HuH-7.5 (cell line): Measurements from ENCODE around the gene TMBIM4.
A peak's percentile ranks its signal among the peaks of the same experiment; 100 is the strongest.
"Not testable (repeated sequence)": the region's sequence is repeated elsewhere in the genome, so short reads cannot be mapped to it uniquely, and the experiment has no call there.

Source experiments
- DNase-seq: peaks from one replicate; pipeline ENCODE4 v3.0.0; 2011; ENCODE audit warnings: low spot score

The TMBIM4 gene

DNA sequence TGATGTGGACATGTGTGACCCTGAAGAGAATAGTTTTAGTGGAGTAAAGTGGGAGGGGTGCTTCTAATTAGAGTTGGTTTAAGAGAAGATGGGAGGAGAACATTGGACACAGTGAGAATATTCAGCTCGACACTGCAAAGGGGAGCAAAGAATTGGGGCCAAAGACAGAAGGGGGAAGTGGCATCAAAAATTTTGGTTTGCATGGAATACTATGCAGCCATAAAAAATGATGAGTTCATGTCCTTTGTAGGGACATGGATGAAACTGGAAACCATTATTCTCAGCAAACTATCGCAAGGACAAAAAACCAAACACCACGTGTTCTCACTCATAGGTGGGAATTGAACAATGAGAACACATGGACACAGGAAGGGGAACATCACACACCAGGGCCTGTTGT is 15.0 kb upstream of the TMBIM4 start:
- not testable (repeated sequence) for DNase-seq

DNA sequence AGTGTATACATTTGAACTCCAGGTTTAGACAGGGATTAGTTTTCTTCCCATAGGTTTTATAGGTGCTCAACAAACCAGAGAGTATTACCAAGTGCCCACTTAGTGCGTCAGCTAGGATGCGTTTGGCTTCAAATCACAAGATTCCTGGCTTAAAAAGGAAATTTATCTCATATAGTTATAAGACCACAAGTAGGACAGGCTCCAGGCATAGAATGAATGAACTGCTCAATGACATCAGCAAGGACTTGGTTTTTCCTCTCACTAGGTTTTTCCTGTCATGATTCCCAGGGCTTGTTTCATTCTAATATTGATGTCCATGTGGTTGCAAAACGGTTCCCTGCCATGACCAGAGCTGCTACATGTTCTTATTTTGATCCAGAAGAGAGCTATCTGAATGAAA is 13.2 kb upstream of the TMBIM4 start:
- DNase-seq, result no peak

DNA sequence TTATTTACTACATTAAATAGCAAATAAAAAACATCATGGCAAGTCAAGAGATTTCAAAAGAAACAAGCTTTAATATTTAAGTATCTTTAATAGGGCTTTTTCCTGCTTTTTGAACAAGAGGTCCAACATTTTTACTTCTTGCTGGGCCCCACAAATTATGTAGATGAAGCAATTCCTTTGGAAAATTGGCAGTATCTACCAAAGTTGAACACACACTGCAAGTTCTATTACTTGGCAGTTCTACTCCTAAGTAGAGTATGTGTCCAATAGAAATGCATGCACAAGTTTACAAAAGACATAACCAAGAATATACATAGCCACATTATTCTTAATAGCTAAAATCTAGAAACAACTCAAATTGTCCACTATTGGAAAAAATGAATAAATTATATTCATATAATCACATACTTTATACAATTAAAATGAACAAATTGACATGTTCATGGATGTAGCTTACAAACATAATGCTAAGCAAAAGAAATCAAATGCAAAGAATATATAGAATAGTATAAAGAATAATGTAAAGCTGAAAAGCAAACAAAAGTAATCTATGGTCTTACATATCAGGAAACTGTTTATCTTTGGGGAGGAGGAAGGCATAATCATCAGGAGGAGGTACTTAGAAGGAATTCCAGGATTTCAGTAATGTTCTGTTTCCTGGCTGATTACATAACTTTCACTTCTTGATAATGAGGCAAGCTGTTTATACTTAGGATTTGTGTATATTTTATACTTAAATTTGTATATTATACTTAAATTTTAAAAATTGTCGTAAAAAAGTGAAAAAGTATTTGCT is 6.5 kb upstream of the TMBIM4 start:
- DNase-seq, result no peak

DNA sequence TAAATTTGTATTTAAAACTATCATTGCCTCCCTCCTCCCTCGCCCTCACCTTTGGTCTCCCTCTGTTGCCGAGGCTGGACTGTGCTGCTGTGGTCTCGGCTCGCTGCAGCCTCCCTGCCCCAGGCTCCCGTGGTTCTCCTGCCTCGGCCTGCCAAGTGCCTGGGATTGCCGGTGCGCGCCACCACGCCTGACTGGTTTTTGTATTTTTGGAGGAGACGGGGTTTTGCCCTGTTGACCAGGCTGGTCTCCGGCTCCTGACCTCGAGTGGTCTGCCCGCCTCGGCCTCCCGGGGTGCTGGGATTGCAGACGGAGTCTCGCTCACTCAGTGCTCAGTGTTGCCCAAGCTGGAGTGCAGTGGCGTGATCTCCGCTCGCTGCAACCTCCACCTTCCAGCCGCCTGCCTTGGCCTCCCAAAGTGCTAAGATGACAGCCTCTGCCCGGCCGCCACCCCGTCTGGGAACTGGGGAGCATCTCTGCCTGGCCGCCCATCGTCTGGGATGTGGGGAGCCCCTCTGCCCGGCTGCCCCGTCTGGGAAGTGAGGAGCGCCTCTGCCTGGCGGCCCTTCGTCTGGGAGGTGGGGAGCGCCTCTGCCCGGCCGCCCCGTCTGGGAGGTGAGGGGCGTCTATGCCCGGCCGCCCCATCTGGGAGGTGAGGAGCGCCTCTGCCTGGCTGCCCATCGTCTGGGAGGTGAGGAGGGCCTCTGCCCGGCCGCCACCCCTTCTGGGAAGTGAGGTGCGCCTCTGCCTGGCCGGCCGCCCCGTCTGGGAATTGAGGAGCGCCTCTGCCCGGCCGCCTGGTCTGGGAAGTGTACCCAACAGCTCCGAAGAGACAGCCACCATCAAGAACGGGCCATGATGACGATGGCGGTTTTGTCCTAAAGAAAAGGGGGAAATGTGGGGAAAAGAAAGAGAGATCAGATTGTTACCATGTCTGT is 4.9 kb upstream of the TMBIM4 start:
- DNase-seq, result not testable (repeated sequence)

DNA sequence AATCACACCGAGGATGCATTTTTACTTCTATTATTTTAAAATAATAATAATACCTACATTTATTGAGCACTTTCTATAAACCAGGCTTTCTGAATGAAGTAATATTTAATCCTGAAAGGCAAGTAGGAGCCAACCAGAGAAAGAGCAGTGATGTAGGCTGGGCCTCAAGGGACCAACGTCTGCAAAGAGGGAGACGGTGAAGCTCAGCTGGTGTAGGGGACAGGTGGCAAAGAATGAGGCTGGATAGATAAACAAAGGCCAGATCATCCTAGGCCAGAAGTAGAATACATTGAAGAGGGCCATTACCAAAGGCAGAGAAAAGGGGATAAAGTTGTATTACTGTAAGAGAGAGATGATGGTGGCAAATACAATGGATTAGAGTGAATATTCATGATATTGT is 810 bp upstream of the TMBIM4 start:
- DNase-seq, result no peak

DNA sequence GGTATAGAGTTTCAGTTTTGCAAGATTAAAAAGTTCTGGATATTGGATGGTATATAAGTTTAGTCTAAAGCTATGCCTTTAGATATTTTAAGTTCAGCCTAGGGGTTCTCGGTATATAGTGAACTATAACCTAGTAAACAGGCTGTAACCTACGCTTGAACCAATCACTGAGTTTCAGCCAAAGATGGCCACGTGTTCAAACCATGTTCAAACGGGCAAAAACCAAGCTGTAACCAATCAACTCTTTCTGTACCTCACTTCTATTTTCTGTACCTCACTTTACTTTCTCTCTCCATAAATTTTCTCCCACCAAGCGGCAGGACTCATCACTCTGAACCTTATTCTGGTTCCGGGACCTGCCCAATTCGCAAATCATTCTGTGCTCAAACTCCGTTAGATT is 1.4 kb downstream of the TMBIM4 start:
- no peak for DNase-seq

DNA sequence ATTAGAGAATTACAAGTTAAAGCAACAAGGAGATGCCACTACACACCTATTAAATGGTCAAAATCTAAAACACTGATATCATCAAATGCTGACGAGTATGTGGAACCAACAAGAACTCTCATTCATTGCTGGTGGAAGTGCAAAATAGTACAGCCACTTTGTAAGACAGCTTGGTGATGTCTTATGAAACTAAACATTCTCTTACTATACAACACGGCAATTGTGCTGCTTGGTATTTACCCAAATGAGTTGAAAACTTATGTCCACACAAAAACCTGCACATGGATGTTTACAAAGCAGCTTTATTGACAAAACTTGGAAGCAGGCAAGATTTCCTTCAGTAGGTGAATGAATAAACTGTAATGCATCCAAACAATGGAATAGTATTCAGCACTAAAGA is 3.2 kb downstream of the TMBIM4 start:
- no peak for DNase-seq

DNA sequence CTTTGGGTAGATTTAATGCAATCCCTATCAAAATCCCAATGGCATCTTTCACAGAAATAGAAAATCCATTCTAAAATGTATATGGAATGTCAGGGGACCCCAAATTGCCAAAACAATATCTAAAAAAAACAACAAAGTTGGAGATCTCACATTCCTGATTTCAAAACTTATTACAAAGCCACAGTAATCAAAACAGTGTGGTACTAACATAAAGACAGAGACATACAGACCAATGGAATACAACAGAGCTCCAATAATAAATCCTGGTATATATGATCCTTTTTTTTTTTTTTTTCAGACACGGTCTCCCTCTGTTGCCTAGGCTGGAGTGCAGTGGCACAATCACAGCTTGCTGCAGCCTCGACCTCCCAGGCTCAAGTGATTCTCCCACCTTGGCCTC is 4.7 kb downstream of the TMBIM4 start:
- DNase-seq, result no peak

DNA sequence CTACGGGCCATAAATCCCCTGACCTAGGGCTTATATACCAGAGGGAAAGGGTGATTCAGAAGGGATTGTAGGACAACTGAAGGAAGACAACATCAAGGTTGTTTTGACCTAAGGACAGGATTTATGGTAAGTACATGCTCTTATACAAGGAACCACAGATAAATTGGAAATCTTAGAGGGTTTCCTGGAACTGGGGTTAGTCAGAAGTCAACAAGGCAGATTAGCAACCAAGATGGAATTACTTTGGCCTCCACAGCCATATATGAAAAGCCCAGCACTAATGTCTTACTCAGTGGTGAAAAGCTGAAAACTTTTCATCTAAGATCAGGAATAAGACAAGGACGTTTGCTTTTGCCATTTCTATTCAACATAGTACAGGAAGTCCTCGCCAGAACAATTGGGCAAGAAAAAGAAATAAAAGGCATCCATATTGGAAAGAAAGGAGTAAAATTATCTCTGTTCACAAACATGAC is 5.4 kb downstream of the TMBIM4 start:
- no peak for DNase-seq

DNA sequence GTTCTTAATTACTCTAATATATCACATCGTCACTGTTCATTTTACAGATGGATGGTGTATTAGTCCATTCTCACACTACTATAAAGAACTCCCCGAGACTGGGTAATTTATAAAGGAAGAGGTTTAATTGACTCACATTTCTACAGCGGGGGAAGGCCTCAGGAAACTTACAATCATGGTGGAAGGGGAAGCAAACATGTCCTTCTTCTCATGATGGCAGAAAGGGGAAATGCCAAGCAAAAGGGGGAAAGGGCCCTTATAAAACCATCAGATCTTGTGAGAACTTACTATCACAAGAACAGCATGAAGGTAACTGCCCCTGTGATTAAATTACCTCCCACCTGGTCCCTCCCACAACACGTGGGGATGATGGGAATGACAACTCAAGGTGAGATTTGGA is 6.5 kb downstream of the TMBIM4 start:
- no peak for DNase-seq

DNA sequence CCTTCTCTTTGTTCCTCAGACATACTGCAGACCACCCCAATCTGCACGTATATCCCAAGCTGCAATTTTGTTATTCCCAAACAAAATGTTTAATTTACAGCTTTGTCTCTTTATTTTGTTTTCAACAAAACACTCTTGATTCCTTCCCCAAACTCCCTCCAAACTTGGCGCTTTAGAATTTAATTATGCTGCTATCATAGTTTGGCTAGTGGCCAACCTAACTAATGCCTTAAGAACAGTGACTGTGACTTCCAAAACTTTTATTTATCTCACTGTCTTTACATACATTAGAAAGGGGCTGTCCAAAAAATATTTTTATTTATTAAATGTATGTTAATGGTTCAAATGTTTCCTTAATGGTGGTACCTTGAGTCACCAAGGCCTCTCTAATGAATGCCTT is 7.1 kb downstream of the TMBIM4 start:
- no peak for DNase-seq

DNA sequence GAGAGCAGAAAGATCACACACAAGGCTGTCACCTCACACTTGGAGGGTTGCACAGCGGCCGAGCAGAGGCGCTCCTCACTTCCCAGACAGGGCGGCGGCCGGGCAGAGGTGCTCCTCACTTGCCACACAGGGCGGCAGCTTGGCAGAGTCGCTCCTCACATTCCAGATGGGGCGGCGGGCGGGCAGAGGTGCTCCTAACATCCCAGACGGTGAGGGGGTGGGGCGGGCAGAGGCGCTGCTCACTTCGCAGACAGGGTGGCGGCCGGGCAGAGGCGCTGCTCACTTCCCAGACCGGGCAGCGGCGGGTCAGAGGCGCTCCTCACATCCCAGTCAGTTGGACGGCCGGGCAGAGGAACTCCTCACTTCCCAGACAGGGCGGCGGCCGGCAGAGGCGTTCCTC is 9.1 kb downstream of the TMBIM4 start:
- no peak for DNase-seq

DNA sequence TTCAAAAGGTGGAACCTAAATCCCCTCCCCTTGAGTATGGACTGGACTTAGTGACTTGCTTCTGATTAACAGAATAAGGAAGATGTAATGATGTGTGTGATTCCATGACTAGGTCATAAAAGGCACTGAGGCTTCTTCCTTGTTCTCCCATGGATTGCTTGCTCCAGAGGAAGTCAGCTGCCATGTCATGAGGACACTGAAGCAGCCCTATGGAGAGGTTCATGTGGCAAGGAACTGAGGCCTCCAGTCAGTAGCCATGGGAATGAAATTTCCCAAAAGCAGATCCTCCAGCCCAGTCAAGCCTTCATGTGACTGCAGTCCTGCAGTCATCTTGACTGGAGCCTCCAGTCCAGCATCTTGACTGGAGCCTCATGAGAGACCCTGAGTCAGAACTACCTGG is 10.7 kb downstream of the TMBIM4 start:
- no peak for DNase-seq

DNA sequence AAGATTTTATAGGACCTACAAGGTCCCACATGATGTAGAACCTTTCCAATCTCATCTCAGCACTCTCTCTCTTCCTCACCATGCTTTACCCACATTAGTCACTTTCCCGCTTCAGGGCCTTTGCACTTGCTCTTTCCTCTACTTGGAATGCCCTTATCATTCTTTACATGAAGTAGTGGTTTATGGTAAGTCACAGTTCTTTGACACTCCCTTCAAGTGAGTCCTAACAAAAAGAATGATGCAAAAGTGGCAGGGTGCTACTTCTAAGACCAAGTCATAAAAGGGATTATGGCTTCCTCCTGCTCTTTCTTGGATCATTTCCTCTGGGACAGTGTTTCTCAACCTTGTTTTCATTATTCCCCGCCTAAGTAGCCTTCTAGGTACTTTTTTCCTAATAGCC is 13.1 kb downstream of the TMBIM4 start:
- DNase-seq, result no peak

DNA sequence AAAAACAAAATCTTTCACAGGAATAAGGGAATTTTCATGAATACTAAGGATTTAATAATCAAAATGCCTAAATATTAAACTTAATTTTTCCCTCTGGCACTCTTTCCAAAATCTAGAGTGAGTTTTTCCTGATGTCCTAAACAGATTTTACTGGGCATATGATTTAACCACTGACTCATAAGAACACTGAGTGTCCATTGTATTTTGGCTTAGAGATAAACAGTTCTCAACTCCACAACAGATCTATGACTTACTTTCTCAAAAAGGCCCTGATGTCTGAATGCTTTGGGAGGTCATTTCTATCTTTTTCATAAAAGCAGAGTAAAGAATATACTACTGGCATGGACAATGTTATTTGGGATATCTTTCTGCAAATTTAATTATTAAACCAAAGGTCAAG is 15.0 kb downstream of the TMBIM4 start:
- no peak for DNase-seq

DNA sequence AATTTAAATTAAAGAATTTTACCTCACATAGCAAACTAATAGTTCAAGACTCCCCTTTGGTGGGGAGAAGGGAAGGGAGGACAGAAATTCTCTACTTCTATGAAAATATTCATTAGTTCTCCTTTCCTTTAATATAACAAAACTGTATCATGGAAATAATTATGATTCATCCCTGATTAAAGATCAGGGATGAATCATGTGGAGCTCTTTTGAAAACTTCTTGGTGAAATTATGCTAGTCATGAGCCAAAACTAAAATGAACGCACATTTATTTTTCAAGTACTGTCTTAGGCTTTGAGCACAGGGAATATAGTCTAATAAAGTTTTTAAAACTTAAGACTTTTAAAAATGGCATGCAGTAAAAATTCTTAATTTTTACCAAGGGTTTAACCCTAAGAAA is 17.1 kb downstream of the TMBIM4 start:
- no peak for DNase-seq

DNA sequence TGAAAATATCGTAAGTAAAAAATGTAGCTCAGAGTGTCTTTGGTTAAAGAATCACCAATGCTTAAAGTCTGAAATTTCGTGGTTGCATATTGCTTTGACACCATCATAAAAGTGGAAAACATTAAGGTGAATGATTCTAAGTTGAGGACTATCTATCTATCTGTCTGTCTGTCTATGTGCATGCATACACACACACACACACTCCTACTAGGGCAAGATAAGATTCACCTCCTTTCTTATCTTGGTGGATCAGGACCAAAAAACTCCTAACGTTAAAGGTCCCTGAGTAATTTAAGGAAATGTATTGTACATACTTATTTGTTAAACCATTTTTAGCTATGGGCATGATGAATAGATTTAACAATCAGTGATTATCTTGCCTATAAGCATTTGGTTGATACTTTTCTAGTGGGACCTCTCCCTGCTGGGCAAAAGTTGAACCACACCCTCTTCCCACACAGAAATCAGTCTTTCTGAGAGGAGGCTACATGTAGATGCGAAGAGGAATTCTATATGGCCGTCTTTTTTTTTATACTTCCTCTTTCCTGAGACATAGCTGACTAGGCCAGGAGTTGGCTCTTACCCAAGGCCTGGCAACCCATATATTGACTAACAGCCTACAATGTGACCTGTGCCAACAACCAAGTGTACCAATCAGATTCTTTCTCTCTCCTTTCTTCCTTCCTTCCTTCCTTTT is 19.9 kb downstream of the TMBIM4 start:
- no peak for DNase-seq

DNA sequence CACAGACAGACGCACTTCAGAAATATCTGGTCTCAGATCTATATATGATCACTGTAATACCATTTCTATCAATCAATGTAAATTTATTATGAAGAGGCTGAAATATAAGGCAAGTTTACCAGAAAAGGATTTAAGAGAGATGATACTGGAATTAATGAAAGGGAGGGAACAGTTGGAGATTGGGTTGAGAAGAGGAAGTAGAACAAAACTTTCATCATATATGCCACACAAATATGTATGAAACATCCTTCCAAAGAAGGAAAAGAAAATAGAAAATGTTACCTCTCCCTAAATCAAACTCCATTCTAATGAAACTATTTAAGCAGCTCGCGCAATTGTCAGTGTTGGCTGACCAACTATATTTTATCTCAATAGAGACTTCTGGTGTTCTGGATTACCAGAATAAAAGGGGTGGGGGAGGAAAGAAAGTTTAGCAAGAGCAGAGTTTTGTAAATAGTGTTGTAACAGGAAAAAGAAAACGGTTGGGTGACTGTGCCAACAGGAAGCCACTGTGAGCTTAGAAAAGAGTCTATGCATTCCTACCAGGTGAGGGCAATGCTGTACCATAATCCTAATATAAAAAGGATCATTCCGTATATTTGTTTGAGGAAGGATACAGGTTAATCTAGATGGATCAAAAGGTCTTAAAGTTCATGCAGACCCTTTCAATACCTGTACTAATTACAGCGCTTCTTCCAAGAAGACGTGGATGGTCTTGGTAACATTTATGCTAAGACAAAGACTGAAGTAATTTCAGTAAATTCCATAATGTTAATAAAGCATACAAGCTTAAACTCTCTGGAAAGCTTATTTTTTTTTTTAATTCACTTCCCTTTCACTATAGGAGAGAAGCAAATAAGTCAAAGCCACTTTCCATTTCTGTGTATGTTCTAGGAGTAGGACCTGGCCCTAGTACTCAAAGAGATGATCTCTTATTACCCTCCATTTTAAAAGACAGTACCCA is 24.7 kb downstream of the TMBIM4 start:
- peak; percentile 38 for DNase-seq

DNA sequence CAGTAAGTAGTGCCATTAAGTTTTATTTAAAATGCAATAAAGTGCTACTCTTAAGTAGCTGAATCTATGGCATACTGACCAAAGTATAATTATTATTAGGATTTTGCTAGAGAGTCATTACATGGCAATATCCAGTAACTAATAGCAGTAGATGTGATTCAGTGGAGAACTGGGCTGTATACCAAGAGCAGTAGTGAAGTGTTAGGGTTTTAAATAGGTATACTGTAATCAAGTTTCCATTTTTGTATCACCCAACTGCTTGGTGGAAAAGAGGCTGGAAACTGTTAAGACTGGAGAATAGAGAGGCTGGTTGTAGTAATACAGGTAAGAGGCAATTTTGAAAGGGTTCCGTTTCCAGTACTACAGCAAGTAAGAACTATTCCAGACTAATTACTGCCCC is 25.9 kb downstream of the TMBIM4 start:
- no peak for DNase-seq

DNA sequence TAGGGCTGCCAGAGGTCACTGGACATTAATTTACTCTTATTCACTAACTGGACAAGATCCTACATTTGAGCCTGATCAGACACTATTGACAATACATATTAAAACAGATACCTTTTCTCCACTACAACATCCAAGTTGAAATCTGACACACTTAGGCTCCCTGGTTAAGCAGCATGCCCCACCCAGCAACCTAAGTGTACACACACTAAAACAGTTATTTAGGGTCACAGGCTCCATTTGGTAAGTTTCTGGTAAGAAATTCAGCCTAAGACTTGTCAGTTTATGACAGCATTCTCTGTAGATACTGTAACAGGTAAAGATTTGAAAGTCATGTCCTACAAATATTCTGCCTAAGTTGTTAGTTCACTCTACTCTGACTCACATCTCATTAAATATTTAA is 27.0 kb downstream of the TMBIM4 start:
- no peak for DNase-seq

DNA sequence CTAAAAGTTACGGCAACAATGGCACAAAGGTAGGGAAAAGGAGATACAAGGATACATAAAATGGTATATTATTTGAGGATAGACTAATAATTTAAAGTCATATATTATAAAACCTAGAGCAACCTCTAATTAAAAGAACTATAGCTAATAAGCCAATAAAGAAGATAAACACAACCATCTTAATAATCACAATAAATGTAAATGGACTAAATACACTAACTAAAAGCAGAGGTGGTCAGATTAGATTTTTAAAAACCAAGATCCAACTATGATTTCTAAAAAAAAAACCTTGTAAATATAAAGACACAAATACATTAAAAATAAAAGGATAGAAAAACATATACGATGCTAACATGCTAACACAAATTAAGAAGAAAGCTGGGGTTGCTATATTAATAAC is 28.5 kb downstream of the TMBIM4 start:
- no peak for DNase-seq
